Endothelial cell of umbilical vein (primary cell): Measurements from ENCODE around the gene SLC16A6.

Experiments
- GATA2 ChIP-seq: IDR thresholded peaks from 2 replicates; pipeline ENCODE4 v1.7.0; 2011; ENCODE audit warnings: low read depth, mild to moderate bottlenecking, moderate library complexity, mixed read lengths, low read length; ENCODE audit not compliant: insufficient read length, insufficient read depth
- MYC ChIP-seq: IDR thresholded peaks from one replicate; pipeline ENCODE4 v1.6.1; 2011; ENCODE audit warnings: mild to moderate bottlenecking, low read depth, low read length
- POLR2A ChIP-seq: IDR thresholded peaks from 2 replicates; pipeline ENCODE4 v1.6.1; 2012; ENCODE audit warnings: low read depth, mild to moderate bottlenecking, control low read depth, low read length
- POLR2AphosphoS5 ChIP-seq: IDR thresholded peaks from 2 replicates; pipeline ENCODE4 v1.6.1; 2012; ENCODE audit warnings: low read depth, mild to moderate bottlenecking, control low read depth, low read length, moderate library complexity; ENCODE audit not compliant: insufficient read depth
- TF ChIP-seq, protein P1 (sequence below), 2 donors: IDR thresholded peaks; 1 replicate in 1 of 2; 2 replicates in 1 of 2; pipeline ENCODE4 v1.5.1; 2011; ENCODE audit warnings: low read length in 2 of 2, mild to moderate bottlenecking in 2 of 2, moderate library complexity in 2 of 2, control low read depth in 1 of 2, inconsistent platforms in 1 of 2, low read depth in 1 of 2; ENCODE audit not compliant: insufficient read depth in 1 of 2; ENCODE audit errors: extremely low read depth in 1 of 2
- TF ChIP-seq, protein P2 (sequence below): IDR thresholded peaks from 2 replicates; pipeline ENCODE4 v1.6.1; 2011; ENCODE audit not compliant: insufficient read depth, insufficient read length

DNA sequence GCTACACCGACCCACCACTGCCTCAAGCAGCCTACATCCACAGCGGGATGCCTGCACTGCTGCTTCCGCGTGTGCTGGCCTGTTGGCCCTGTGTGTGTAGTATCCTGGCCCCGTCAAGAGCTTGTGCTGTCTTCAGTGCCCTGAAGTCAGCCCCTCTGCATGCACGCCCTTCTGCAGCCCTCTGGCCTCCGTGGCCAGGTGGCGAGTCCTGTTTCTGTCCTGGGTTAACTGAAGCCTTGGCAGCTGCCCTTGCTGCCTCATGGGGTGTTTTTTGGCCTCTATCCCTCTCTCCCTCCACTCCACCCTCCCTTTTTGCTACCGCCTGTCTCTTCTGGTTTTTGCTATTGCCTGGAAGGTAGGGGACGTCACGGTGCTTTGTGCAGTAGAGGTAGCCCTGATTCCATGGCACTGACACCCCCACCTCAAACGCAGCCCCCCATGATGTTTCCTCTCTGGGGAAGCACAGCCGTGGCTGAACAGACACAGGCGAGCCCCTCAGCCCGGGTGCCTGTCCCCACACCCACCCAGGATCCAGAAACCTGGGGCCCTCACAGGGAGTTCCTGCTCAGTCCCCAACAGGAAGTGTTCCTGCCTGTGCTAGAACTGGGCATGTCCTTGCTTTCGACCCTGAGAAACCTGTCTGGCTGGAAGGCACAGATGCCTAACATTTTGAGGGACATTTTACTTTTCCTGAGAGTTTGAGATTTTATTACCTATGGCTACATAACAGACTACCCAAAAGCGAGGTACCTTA, 61.9 kb downstream of the SLC16A6 start:
- TF ChIP-seq, protein P1, sequence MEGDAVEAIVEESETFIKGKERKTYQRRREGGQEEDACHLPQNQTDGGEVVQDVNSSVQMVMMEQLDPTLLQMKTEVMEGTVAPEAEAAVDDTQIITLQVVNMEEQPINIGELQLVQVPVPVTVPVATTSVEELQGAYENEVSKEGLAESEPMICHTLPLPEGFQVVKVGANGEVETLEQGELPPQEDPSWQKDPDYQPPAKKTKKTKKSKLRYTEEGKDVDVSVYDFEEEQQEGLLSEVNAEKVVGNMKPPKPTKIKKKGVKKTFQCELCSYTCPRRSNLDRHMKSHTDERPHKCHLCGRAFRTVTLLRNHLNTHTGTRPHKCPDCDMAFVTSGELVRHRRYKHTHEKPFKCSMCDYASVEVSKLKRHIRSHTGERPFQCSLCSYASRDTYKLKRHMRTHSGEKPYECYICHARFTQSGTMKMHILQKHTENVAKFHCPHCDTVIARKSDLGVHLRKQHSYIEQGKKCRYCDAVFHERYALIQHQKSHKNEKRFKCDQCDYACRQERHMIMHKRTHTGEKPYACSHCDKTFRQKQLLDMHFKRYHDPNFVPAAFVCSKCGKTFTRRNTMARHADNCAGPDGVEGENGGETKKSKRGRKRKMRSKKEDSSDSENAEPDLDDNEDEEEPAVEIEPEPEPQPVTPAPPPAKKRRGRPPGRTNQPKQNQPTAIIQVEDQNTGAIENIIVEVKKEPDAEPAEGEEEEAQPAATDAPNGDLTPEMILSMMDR (IDR thresholded peaks at IDR 0.05; ENCODE audit: extremely low read depth in 1 of 2, insufficient read depth in 1 of 2, low read depth in 1 of 2, low read length in 2 of 2), result no peak
- TF ChIP-seq, protein P2, sequence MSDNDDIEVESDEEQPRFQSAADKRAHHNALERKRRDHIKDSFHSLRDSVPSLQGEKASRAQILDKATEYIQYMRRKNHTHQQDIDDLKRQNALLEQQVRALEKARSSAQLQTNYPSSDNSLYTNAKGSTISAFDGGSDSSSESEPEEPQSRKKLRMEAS, result no peak
- TF ChIP-seq POLR2AphosphoS5 (no peak), GATA2 (no peak), POLR2A (no peak), MYC (no peak)
